GM12891 (cell line): ENCODE measurements around the gene RASGEF1C.

Experiments used
- POLR2A ChIP-seq: IDR thresholded peaks from 2 replicates; pipeline ENCODE4 v1.6.1; 2011; ENCODE audit warnings: low read depth, low read length, control low read depth
- POLR2AphosphoS5 ChIP-seq: IDR thresholded peaks from 2 replicates; pipeline ENCODE4 v1.6.1; 2011; ENCODE audit warnings: low read depth, low read length, control low read depth

GRCh38 chr5:180126716-180127681 lies 82.0 kb downstream of the RASGEF1C start:
- no peak for TF ChIP-seq POLR2AphosphoS5
- TF ChIP-seq POLR2A, result no peak
